ENCODE results near the gene DCTN5. TPM values are rescaled to one million over a fixed set of nuclear protein-coding genes. Genes with fewer than 3 reads are reported as not detected.
A peak's percentile ranks its signal among the peaks of the same experiment; 100 is the strongest.

DCTN5 gene
- total RNA-seq, 2 donors from 2014 or later: 82.2 to 90.8 TPM

DNA sequence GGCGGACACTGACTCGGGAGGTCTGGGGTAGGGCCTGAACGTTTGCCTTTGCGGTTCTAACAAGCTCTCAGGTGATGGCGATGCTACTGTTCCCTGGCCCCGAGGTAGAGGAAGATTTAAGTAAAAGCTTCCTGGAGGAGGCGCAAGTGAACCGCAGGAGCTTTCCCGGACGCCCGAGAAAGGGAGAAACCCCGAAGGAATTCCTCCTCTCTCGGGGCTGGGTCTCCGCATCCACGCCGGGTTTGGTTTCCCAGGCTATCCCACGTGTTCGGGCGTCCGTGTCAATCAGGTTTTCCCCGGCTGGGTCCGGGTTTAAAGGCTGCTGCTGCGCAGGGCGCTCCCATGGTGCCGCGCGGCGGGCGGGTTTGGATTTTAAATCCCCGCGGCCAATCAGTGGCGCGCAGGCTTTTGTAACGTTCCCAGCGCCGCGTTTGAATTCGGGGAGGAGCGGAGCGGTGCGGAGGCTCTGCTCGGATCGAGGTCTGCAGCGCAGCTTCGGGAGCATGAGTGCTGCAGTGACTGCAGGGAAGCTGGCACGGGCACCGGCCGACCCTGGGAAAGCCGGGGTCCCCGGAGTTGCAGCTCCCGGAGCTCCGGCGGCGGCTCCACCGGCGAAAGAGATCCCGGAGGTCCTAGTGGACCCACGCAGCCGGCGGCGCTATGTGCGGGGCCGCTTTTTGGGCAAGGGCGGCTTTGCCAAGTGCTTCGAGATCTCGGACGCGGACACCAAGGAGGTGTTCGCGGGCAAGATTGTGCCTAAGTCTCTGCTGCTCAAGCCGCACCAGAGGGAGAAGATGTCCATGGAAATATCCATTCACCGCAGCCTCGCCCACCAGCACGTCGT lies 37.4 kb downstream of the DCTN5 start, which contains the start of gene PLK1:
Gene PLK1, plus strand, starts transcription at position 460 of the 844 bp plus-strand sequence. Its CDS starts 44 bp downstream, at position 504.
- H3K4me3 Mint-ChIP-seq: peak within 1 kb of the TSS; percentile 95
- peak within 1 kb of the TSS; percentile 43 for H3K27ac ChIP-seq (ENCODE audit: low read depth, low read length)
- H3K9me3 ChIP-seq (ENCODE audit: control insufficient read depth, low read length): no peaks in the 10 kb centered on the region
- H3K4me1 ChIP-seq (ENCODE audit: control insufficient read depth, insufficient read depth, low read length): peaks cover 9% of the 10 kb centered on the region
- WGBS, 2 experiments (ENCODE audit: insufficient coverage in 1 of 2, insufficient read length in 1 of 2): 0 to 1% methylated on average over 39 to 75 of the region's 75 CpGs
- peak within 1 kb of the TSS; percentile 90 for H3K27ac Mint-ChIP-seq
- peaks cover 18% of the 10 kb centered on the region for H3K4me1 Mint-ChIP-seq
- DNase-seq: peak; percentile 96
- H3K27me3 Mint-ChIP-seq (ENCODE audit: insufficient read depth): no peaks in the 10 kb centered on the region
- TF ChIP-seq, protein P1, sequence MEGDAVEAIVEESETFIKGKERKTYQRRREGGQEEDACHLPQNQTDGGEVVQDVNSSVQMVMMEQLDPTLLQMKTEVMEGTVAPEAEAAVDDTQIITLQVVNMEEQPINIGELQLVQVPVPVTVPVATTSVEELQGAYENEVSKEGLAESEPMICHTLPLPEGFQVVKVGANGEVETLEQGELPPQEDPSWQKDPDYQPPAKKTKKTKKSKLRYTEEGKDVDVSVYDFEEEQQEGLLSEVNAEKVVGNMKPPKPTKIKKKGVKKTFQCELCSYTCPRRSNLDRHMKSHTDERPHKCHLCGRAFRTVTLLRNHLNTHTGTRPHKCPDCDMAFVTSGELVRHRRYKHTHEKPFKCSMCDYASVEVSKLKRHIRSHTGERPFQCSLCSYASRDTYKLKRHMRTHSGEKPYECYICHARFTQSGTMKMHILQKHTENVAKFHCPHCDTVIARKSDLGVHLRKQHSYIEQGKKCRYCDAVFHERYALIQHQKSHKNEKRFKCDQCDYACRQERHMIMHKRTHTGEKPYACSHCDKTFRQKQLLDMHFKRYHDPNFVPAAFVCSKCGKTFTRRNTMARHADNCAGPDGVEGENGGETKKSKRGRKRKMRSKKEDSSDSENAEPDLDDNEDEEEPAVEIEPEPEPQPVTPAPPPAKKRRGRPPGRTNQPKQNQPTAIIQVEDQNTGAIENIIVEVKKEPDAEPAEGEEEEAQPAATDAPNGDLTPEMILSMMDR (conservative IDR thresholded peaks at IDR 0.05): peak; percentile 65
- H3K4me3 ChIP-seq (ENCODE audit: low read length): peak within 1 kb of the TSS; percentile 97
- peak within 1 kb of the TSS; percentile 84 for H3K9ac ChIP-seq (ENCODE audit: extremely low read depth, low read length, poor library complexity, severe bottlenecking)
- H3K9me3 Mint-ChIP-seq: no peaks in the 10 kb centered on the region
- H3K27me3 ChIP-seq (ENCODE audit: control insufficient read depth, insufficient read depth, low read length, poor library complexity, severe bottlenecking): no peaks in the 10 kb centered on the region
- H3K36me3 ChIP-seq (ENCODE audit: control insufficient read depth, insufficient read depth, low read length): peaks cover 44% of the 10 kb centered on the region
- H3K36me3 Mint-ChIP-seq (ENCODE audit: low read depth): peaks cover 40% of the 10 kb centered on the region

DNA sequence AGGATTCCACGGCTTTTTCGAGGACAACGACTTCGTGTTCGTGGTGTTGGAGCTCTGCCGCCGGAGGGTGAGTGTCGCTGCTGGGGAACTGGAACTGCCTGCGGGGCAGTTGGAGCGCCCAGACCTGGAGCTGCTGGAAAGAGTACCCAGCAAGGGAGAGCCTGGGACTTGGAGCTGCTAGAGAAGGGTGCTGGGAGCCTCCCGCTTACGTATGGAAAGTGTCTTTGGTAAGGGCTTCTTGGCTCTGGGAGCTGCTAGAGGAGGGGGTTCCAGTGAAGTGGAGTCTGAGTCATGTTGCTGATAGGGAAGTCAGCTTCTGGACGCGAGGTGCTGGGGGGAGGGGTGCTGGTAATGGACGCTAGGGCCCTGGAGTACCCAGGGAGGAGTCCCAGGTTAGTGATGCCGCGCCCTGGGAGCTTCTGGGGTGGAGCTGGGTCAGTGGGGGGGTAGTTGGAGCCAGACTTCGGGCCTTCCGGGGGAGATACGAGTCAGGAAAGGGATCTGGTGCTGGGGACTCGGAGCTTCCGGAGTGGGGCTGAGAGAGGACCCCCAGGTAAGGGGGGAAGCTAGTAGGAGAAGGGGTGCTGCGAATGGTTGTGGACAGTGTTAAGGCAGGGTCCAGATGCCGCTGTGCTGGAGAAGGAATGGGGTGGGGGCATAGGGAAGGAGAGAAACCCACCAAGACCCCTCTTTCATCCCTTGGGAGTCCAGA lies 38.2 kb downstream of the DCTN5 start:
- TF ChIP-seq, protein P1 (conservative IDR thresholded peaks at IDR 0.05): no peak
- 2 to 5% methylated on average over 14 to 24 of the region's 24 CpGs for WGBS, 2 experiments (ENCODE audit: insufficient coverage in 1 of 2, insufficient read length in 1 of 2)
- H3K9me3 ChIP-seq (ENCODE audit: control insufficient read depth, low read length): no peaks in the 10 kb centered on the region

DNA sequence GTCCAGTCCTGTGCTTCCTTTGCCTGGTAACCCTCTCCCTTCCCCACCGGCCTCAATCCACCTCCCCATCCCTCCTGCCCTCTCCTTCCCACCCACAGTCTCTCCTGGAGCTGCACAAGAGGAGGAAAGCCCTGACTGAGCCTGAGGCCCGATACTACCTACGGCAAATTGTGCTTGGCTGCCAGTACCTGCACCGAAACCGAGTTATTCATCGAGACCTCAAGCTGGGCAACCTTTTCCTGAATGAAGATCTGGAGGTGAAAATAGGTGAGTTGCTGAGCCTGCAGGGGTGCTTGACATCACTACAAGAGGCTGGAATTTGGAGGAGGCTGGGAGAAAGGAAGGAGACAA lies 38.7 kb downstream of the DCTN5 start:
- peaks cover 9% of the 10 kb centered on the region for H3K4me1 Mint-ChIP-seq
- Histone ChIP-seq H3K9me3 (ENCODE audit: control insufficient read depth, low read length) (no peaks in the 10 kb centered on the region), H3K4me1 (ENCODE audit: control insufficient read depth, insufficient read depth, low read length) (peaks cover 9% of the 10 kb centered on the region), H3K4me3 (ENCODE audit: low read length) (peak overlapping the region; percentile 97), H3K36me3 (ENCODE audit: control insufficient read depth, insufficient read depth, low read length) (peaks cover 50% of the 10 kb centered on the region), H3K9ac (ENCODE audit: extremely low read depth, low read length, poor library complexity, severe bottlenecking) (peak overlapping the region; percentile 84), H3K27ac (ENCODE audit: low read depth, low read length) (no peak overlapping the region), H3K27me3 (ENCODE audit: control insufficient read depth, insufficient read depth, low read length, poor library complexity, severe bottlenecking) (no peaks in the 10 kb centered on the region)
- no peaks in the 10 kb centered on the region for H3K9me3 Mint-ChIP-seq
- peak; percentile 58 for DNase-seq
- TF ChIP-seq, protein P1 (conservative IDR thresholded peaks at IDR 0.05): no peak
- 18% methylated on average over 6 of the region's 6 CpGs; no CpG with 5 or more reads in 1 of the 2 experiments for WGBS, 2 experiments (ENCODE audit: insufficient coverage in 1 of 2, insufficient read length in 1 of 2)
- peak overlapping the region; percentile 95 for H3K4me3 Mint-ChIP-seq
- H3K27me3 Mint-ChIP-seq (ENCODE audit: insufficient read depth): no peaks in the 10 kb centered on the region
- peaks cover 41% of the 10 kb centered on the region for H3K36me3 Mint-ChIP-seq (ENCODE audit: low read depth)
- H3K27ac Mint-ChIP-seq: peak overlapping the region; percentile 90

More for the DNA sequence above, 38.2 kb downstream of the DCTN5 start:
- no peaks in the 10 kb centered on the region for H3K27me3 ChIP-seq (ENCODE audit: control insufficient read depth, insufficient read depth, low read length, poor library complexity, severe bottlenecking)
- Mint-ChIP-seq H3K27me3 (ENCODE audit: insufficient read depth) (no peaks in the 10 kb centered on the region), H3K27ac (peak overlapping the region; percentile 90), H3K4me3 (peak overlapping the region; percentile 95), H3K9me3 (no peaks in the 10 kb centered on the region), H3K4me1 (peaks cover 10% of the 10 kb centered on the region), H3K36me3 (ENCODE audit: low read depth) (peaks cover 42% of the 10 kb centered on the region)
- peaks cover 9% of the 10 kb centered on the region for H3K4me1 ChIP-seq (ENCODE audit: control insufficient read depth, insufficient read depth, low read length)
- no peak overlapping the region for H3K27ac ChIP-seq (ENCODE audit: low read depth, low read length)
- H3K4me3 ChIP-seq (ENCODE audit: low read length): peak overlapping the region; percentile 97
- H3K36me3 ChIP-seq (ENCODE audit: control insufficient read depth, insufficient read depth, low read length): peaks cover 47% of the 10 kb centered on the region
- peak overlapping the region; percentile 84 for H3K9ac ChIP-seq (ENCODE audit: extremely low read depth, low read length, poor library complexity, severe bottlenecking)
- DNase-seq: peak; percentile 80
